ENCODE data around the gene CREB5.
"Not testable (repeated sequence)": the region's sequence is repeated elsewhere in the genome, so short reads cannot be mapped to it uniquely, and the experiment has no call there.

CREB5 gene

GRCh38 chr7:28551766-28552165 is 139.4 kb downstream of the CREB5 start:
- not testable (repeated sequence) for DNase-seq

- no peak for DNase-seq
These were observed 142.6 kb downstream of the CREB5 start for GRCh38 chr7:28554802-28555471.

- DNase-seq = no peak
These were observed 143.7 kb downstream of the CREB5 start for GRCh38 chr7:28556025-28556424.

- no peak for DNase-seq
These were observed 144.4 kb downstream of the CREB5 start for GRCh38 chr7:28556671-28557070.

- DNase-seq = no peak
These were observed 145.9 kb downstream of the CREB5 start for GRCh38 chr7:28558236-28558635.

GRCh38 chr7:28560767-28561166 is 148.4 kb downstream of the CREB5 start:
- DNase-seq = no peak

GRCh38 chr7:28564033-28564432 is 151.7 kb downstream of the CREB5 start:
- DNase-seq = no peak

- DNase-seq = peak; percentile 88
These were observed 152.5 kb downstream of the CREB5 start for GRCh38 chr7:28564755-28565374.

GRCh38 chr7:28565980-28566379 is 153.7 kb downstream of the CREB5 start:
- peak; percentile 49 for DNase-seq

GRCh38 chr7:28570113-28570969 is 158.0 kb downstream of the CREB5 start:
- no peak for DNase-seq

- peak; percentile 56 for DNase-seq
These were observed 158.6 kb downstream of the CREB5 start for GRCh38 chr7:28570970-28571288.

GRCh38 chr7:28571405-28571804 is 159.1 kb downstream of the CREB5 start:
- DNase-seq = no peak

GRCh38 chr7:28572321-28573058 is 160.2 kb downstream of the CREB5 start:
- no peak for DNase-seq

- DNase-seq = peak; percentile 74
These were observed 160.8 kb downstream of the CREB5 start for GRCh38 chr7:28573059-28573553.

- DNase-seq = peak; percentile 28
These were observed 161.5 kb downstream of the CREB5 start for GRCh38 chr7:28573651-28574301.

GRCh38 chr7:28575241-28575643 is 162.9 kb downstream of the CREB5 start:
- DNase-seq = peak; percentile 50

- DNase-seq = no peak
These were observed 164.3 kb downstream of the CREB5 start for GRCh38 chr7:28576656-28577055.

GRCh38 chr7:28579571-28579970 is 167.3 kb downstream of the CREB5 start:
- DNase-seq = peak; percentile 28

GRCh38 chr7:28580665-28581064 is 168.3 kb downstream of the CREB5 start:
- no peak for DNase-seq

GRCh38 chr7:28581351-28581750 is 169.0 kb downstream of the CREB5 start:
- DNase-seq = no peak

- no peak for DNase-seq
These were observed 169.9 kb downstream of the CREB5 start for GRCh38 chr7:28582226-28582625.

- no peak for DNase-seq
These were observed 171.9 kb downstream of the CREB5 start for GRCh38 chr7:28584235-28584634.

GRCh38 chr7:28586736-28587135 is 174.4 kb downstream of the CREB5 start:
- DNase-seq = no peak
